Activated T-cell treated with anti-CD3 and anti-CD28 coated beads, Interleukin-2, amount 50 U/mL, for 24 hours (primary cell): Measurements from ENCODE around the gene ZNF486.
A peak's percentile ranks its signal among the peaks of the same experiment; 100 is the strongest.
"Not testable (repeated sequence)": the region's sequence is repeated elsewhere in the genome, so short reads cannot be mapped to it uniquely, and the experiment has no call there.

Source experiments
- DNase-seq: peaks from one replicate; pipeline ENCODE4 v3.0.0-alpha.2; 2020
- H3K27ac Mint-ChIP-seq: 2 replicates; pipeline ENCODE4 v1.8.0; 2020; ENCODE audit warnings: mild to moderate bottlenecking, mixed read lengths
- H3K27me3 Mint-ChIP-seq: 2 replicates; pipeline ENCODE4 v1.8.0; 2020; ENCODE audit warnings: mixed read lengths
- H3K36me3 Mint-ChIP-seq: 2 replicates; pipeline ENCODE4 v1.8.0; 2020; ENCODE audit warnings: low read depth, mixed read lengths
- H3K4me1 Mint-ChIP-seq: 2 replicates; pipeline ENCODE4 v1.8.0; 2020; ENCODE audit warnings: low read depth, mixed read lengths
- H3K4me3 Mint-ChIP-seq: 2 replicates; pipeline ENCODE4 v1.8.0; 2020; ENCODE audit warnings: mild to moderate bottlenecking, moderate library complexity, mixed read lengths
- H3K9me3 Mint-ChIP-seq: 2 replicates; pipeline ENCODE4 v1.8.0; 2020; ENCODE audit warnings: mixed read lengths

ZNF486 gene

DNA sequence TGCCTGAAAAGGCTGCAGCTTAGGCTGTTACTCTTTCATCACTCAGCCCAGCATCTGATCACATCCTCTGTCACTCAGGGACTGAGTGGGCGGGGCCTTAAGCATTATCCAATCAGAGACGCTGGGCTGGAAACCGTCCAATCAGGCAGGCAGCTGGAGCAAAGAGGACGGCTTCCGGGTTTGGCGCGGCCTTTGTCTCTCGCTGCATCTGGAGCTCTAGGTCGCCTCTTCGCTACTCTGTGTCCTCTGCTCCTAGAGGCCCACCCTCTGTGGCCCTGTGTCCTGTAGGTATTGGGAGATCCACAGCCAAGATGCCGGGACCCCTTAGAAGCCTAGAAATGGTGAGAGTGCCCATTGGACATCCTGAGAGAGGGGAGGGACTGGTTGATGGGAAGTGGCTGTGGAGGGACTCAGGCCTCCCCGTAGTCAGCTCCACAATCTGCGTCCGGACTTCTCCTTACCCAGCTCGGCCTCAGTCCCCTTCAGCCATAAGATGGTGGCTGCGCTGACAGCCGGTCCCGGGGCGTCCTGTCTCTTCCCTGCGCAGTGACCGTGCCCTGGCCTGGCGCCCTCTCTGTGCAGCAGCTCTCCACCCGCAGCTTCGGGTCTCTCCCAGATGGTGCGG is at the start of gene ZNF486:
ZNF486 (plus strand) TSS at position 195 of the 625 bp plus-strand sequence; CDS start at position 312, 117 bp downstream.
- Mint-ChIP-seq H3K27ac (peak within 1 kb of the TSS; percentile 93), H3K4me1 (peaks cover 44% of the 10 kb centered on the region), H3K27me3 (no peaks in the 10 kb centered on the region), H3K4me3 (peak within 1 kb of the TSS; percentile 98), H3K36me3 (peaks cover 49% of the 10 kb centered on the region), H3K9me3 (peaks cover 37% of the 10 kb centered on the region)
- peak; percentile 88 for DNase-seq

DNA sequence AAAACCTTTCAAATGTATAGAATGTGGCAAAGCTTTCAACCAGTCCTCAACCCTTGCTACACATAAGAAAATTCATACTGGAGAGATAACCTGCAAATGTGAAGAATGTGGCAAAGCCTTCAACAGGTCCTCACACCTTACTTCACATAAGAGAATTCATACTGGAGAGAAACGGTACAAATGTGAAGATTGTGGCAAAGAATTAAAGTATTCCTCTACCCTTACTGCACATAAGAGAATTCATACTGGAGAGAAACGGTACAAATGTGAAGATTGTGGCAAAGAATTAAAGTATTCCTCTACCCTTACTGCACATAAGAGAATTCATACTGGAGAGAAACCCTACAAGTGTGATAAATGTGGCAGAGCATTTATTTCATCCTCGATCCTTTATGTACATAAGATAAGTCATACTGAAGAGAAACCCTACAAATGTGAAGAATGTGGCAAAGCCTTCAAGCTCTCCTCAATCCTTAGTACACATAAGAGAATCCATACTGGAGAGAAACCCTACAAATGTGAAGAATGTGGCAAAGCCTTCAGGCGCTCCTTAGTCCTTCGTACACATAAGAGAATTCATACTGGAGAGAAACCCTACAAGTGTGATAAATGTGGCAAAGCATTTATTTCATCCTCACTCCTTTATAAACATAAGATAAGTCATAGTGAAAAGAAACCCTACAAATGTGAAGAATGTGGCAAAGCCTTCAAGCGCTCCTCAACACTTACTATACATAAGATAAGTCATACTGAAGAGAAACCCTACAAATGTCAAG is 48.8 kb upstream of the ZNF486 start:
- H3K4me1 Mint-ChIP-seq, H3K27me3 Mint-ChIP-seq, DNase-seq, H3K4me3 Mint-ChIP-seq, H3K27ac Mint-ChIP-seq: not testable (repeated sequence)
- Mint-ChIP-seq H3K9me3 (peaks cover 49% of the 10 kb centered on the region), H3K36me3 (peaks cover 89% of the 10 kb centered on the region)

DNA sequence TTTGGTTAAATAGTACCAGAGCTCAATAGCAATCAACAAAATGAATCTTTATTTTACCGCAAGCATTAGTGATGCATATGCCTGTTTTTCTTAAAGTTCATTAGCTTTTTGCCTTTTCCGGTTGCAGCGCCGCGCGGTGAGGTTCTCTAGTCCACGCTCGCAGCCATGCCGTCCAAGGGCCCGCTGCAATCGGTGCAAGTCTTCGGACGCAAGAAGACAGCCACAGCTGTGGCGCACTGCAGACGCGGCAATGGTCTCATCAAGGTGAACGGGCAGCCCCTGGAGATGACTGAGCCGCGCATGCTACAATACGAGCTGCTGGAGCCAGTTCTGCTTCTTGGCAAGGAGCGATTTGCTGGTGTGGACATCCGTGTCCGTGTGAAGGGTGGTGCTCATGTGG is 42.1 kb upstream of the ZNF486 start:
- no peaks in the 10 kb centered on the region for H3K4me1 Mint-ChIP-seq
- peaks cover 86% of the 10 kb centered on the region for H3K36me3 Mint-ChIP-seq
- no peak for DNase-seq
- no peaks in the 10 kb centered on the region for H3K27me3 Mint-ChIP-seq
- no peak overlapping the region for H3K27ac Mint-ChIP-seq
- no peak overlapping the region for H3K4me3 Mint-ChIP-seq
- H3K9me3 Mint-ChIP-seq: peaks cover 51% of the 10 kb centered on the region

DNA sequence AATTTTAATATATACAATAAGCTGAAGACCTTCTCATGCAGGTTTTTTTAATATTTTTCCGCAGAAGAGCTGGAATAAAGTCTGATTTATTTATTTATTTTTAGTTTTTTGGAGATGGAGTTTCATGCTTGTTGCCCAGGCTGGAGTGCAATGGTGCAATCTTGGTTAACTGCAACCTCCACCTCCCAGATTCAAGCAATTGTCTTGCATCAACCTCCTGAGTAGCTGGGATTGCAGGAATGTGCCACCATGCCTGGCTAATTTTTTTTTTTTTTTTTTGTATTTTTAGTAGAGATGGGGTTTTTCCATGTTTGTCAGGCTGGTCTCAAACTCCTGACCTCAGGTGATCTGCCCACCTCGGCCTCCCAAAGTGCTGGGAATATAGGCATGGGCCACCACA is 34.1 kb upstream of the ZNF486 start:
- H3K4me1 Mint-ChIP-seq, H3K27me3 Mint-ChIP-seq, H3K4me3 Mint-ChIP-seq, DNase-seq, H3K27ac Mint-ChIP-seq: not testable (repeated sequence)
- peaks cover 34% of the 10 kb centered on the region for H3K9me3 Mint-ChIP-seq
- H3K36me3 Mint-ChIP-seq: peaks cover 28% of the 10 kb centered on the region

DNA sequence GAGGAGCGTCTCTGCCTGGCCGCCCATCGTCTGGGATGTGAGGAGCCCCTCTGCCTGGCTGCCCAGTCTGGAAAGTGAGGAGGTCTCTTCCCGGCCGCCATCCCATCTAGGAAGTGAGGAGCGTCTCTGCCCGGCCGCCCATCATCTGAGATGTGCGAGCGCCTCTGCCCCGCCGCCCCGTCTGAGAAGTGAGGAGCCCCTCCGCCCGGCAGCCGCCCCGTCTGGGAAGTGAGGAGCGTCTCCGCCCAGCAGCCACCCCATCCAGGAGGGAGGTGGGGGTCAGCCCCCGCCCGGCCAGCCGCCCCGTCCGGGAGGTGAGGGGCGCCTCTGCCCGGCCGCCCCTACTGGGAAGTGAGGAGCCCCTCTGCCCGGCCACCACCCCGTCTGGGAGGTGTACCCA is 29.3 kb upstream of the ZNF486 start:
- not testable (repeated sequence) for H3K36me3 Mint-ChIP-seq, H3K4me1 Mint-ChIP-seq, H3K27me3 Mint-ChIP-seq, DNase-seq, H3K4me3 Mint-ChIP-seq, H3K27ac Mint-ChIP-seq
- H3K9me3 Mint-ChIP-seq: peaks cover 44% of the 10 kb centered on the region

DNA sequence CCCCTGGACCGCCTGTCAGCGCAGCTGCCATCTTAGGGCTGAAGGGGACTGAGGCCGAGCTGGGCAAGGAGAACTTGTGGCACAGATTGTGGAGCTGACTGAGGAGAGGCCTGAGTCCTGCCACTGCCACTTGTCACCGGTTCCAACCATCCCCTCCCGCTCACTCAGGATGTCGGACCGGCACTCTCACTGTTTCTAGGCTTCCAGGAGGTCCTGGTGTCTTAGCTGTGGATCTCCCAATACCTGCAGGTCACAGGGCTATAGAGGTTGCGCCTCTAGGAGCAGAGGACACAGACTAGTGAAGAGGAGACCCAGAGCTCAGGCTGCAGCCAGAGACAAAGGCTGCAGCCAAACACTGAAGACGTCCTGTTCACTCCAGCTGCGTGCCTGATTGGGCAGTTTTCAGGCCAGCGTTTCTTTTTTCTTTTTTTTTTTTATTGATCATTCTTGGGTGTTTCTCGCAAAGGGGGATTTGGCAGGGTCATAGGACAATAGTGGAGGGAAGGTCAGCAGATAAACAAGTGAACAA is 15.3 kb upstream of the ZNF486 start:
- Mint-ChIP-seq H3K4me3 (no peak overlapping the region), H3K27me3 (no peaks in the 10 kb centered on the region), H3K27ac (no peak overlapping the region), H3K4me1 (no peaks in the 10 kb centered on the region), H3K9me3 (no peaks in the 10 kb centered on the region), H3K36me3 (no peaks in the 10 kb centered on the region)
- DNase-seq: no peak

DNA sequence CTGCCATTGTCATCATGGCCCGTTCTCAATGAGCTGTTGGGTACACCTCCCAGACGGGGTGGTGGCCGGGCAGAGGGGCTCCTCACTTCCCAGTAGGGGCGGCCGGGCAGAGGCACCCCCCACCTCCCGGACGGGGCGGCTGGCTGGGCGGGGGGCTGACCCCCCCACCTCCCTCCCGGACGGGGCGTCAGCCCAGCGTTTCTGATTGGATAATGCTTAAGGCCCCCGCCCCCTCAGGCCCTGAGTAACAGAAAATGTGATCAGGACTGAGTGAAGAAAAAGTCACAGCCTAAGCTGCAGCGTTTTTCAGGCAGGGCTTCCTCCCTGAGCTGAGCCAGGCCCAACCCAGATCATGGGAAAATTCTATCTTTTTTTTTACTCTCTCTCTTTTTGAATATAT is 14.5 kb upstream of the ZNF486 start:
- H3K4me1 Mint-ChIP-seq, H3K27me3 Mint-ChIP-seq, H3K36me3 Mint-ChIP-seq, H3K9me3 Mint-ChIP-seq, H3K4me3 Mint-ChIP-seq, H3K27ac Mint-ChIP-seq, DNase-seq: not testable (repeated sequence)

DNA sequence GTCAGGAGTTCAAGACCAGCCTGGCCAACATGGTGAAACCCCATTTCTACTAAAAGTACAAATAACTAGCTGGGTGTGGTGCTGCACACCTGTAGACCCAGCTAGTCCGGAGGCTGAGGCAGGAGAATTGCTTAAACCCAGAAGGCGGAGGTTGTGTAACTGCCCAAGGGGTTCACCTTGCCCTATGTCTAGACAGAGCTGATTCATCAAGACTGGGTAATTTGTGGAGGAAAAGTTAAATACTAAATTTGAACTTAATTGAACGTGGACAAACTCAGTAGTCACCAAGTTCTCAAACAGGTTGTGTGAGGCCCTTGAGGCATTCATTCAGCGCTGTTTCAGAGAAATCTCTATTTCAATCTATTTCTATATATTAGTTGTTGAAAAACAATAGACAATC is 13.7 kb upstream of the ZNF486 start:
- Mint-ChIP-seq H3K4me3 (no peak overlapping the region), H3K4me1 (no peaks in the 10 kb centered on the region), H3K9me3 (peaks cover 2% of the 10 kb centered on the region), H3K27me3 (no peaks in the 10 kb centered on the region), H3K36me3 (no peaks in the 10 kb centered on the region), H3K27ac (no peak overlapping the region)
- DNase-seq: no peak

DNA sequence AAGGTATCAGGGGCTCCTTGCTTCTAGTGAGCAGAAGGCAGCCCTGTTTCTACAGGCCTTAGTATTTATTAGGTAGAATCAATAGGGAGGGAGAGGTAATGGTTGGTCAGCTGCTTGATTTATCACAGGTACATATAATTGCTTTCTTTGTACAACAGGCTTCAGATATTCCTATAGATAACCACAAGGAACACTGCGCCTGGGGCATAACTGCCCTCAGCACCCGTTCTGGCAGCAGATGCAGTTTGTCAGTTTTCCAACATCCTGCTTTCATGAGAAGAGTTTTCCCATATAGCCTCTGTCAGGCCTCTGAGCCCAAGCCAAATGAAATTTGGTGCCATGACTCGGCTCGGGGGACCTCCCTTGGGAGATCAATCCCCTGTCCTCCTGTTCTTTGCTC is 12.4 kb upstream of the ZNF486 start:
- H3K4me3 Mint-ChIP-seq: no peak overlapping the region
- peaks cover 10% of the 10 kb centered on the region for H3K9me3 Mint-ChIP-seq
- no peaks in the 10 kb centered on the region for H3K36me3 Mint-ChIP-seq
- no peak for DNase-seq
- H3K27ac Mint-ChIP-seq: no peak overlapping the region
- no peaks in the 10 kb centered on the region for H3K27me3 Mint-ChIP-seq
- H3K4me1 Mint-ChIP-seq: no peaks in the 10 kb centered on the region

DNA sequence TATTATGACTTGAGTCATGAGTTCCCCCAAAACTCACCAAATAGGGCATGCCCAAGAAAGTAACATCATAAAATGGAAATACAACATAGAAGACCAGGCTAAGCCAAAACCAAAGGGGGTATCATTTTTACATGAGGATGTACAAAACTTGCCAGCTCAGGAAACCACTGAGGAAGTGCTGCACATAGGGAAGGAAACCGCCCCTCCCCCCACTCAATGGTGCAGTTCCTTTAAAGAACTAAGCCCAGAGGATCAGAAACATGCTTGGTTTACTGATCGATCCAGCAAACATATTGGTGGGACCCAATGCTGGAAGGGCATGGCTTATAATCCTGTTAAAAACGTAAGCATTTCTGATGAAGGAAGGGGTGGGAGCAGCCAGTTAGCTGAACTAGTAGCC is 4.2 kb upstream of the ZNF486 start:
- Mint-ChIP-seq H3K27ac (no peak overlapping the region), H3K9me3 (peaks cover 34% of the 10 kb centered on the region), H3K4me1 (peaks cover 27% of the 10 kb centered on the region), H3K36me3 (peaks cover 10% of the 10 kb centered on the region), H3K27me3 (no peaks in the 10 kb centered on the region), H3K4me3 (no peak overlapping the region)
- no peak for DNase-seq

DNA sequence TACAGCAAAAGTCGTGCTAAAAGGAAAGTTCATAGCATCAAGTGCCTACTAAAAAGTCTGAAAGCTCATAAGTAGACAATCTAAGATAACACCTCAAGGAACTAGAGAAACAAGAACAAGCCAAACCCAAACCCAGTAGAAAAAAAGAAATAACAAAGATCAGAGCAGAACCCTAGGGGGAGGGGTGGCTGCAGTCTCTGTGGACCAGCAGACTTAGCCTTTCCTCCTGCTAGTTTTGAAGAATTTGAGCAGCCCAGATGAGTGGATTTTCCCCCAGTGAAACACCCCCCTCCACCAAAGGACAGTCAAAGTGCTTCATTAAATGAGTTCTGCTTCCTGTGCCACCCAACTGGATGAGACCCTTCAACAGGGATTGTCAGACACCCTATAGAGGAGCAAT is 2.6 kb upstream of the ZNF486 start:
- H3K27ac Mint-ChIP-seq: no peak overlapping the region
- no peaks in the 10 kb centered on the region for H3K27me3 Mint-ChIP-seq
- peaks cover 24% of the 10 kb centered on the region for H3K36me3 Mint-ChIP-seq
- H3K4me3 Mint-ChIP-seq: no peak overlapping the region
- peaks cover 30% of the 10 kb centered on the region for H3K4me1 Mint-ChIP-seq
- H3K9me3 Mint-ChIP-seq: peaks cover 29% of the 10 kb centered on the region
- no peak for DNase-seq

DNA sequence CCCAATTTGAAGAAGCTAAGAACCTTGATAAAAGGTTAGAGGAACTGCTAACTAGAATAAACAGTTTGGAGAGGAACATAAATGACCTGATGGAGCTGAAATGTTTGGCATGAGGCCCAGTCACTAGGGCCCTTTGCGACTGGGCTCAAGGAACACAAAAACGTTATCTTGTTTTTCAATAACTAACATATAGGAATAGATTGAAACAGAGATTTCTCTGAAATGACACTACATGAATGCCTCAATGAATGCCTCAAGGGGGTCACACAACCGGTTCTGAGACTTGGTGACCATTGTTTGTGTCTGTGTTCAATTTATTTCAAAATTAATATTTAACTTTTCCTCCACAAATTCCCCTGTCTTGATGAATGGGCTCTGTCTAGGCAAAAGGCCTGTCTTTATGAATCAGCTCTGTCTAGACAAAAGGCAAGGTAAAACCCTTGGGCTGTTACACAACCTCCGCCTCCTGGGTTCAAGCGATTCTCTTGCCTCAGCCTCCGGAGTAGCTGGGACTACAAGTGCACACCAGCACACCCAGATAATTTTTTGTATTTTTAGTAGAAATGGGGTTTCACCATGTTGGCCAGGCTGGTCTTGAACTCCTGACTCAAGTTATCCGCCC is 932 bp upstream of the ZNF486 start:
- DNase-seq: no peak
- Mint-ChIP-seq H3K27me3 (no peaks in the 10 kb centered on the region), H3K4me3 (no peak overlapping the region), H3K36me3 (peaks cover 39% of the 10 kb centered on the region), H3K9me3 (peaks cover 34% of the 10 kb centered on the region), H3K27ac (no peak overlapping the region), H3K4me1 (peaks cover 38% of the 10 kb centered on the region)

DNA sequence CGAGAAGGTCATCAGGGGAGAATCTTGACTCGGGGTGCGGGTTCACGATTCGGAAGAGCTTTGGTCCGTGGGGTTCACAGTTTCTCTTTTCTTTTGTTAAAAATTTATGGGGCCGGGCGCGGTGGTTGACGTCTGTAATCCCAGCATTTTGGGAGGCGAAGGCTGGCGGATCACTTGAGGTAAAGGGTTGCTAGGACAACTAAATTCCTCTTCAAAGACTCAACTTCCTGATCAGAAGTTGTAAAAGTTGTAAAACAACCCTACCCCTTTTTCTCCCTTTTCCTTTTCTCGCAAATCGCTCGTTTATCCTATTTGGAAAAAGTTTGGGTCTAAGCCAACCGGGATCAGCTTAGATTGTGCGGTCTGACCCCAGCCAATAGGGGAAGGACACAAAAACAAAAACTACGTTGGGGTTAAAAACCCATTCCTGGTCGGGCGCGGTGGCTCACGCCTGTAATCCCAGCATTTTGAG is 673 bp downstream of the ZNF486 start:
- peaks cover 33% of the 10 kb centered on the region for H3K9me3 Mint-ChIP-seq
- H3K36me3 Mint-ChIP-seq: peaks cover 55% of the 10 kb centered on the region
- DNase-seq: no peak

DNA sequence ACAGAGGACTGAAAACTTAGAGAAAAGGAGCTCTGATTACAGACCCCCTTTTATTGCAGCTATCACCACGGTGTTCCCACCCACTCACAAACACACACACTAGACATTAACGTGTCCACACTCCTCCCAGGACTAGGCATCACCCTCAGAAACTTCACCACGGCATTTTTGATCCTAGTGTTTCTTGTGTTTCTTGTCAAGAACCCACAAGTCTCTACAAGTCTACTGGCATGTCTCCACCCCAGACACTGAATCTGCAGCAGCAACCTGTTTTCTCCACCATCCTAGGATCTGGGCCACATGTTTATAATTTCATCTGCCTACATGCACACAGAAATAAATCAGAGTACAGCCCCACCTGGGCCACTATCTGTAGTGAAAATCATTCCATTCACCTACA is 4.3 kb downstream of the ZNF486 start:
- peaks cover 28% of the 10 kb centered on the region for H3K4me1 Mint-ChIP-seq
- peaks cover 82% of the 10 kb centered on the region for H3K36me3 Mint-ChIP-seq
- H3K27ac Mint-ChIP-seq: no peak overlapping the region
- H3K9me3 Mint-ChIP-seq: peaks cover 15% of the 10 kb centered on the region
- DNase-seq: no peak
- no peak overlapping the region for H3K4me3 Mint-ChIP-seq
- H3K27me3 Mint-ChIP-seq: no peaks in the 10 kb centered on the region

More for the DNA sequence above, 673 bp downstream of the ZNF486 start:
- H3K27ac Mint-ChIP-seq: peak overlapping the region; percentile 93
- H3K27me3 Mint-ChIP-seq: no peaks in the 10 kb centered on the region
- peaks cover 38% of the 10 kb centered on the region for H3K4me1 Mint-ChIP-seq
- peak overlapping the region; percentile 98 for H3K4me3 Mint-ChIP-seq

DNA sequence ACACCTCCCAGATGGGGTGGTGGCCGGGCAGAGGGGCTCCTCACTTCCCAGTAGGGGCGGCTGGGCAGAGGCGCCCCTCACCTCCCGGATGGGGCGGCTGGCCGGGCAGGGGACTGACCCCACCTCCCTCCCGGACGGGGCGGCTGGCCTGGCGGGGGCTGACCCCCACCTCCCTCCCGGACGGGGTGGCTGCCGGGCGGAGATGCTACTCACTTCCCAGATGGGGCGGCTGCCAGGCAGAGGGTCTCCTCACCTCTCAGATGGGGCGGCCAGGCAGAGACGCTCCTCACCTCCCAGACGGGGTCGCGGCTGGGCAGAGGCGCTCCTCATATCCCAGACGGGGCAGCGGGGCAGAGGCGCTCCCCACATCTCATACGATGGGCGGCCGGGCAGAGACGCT is 8.8 kb downstream of the ZNF486 start:
- H3K4me3 Mint-ChIP-seq, DNase-seq, H3K27ac Mint-ChIP-seq, H3K27me3 Mint-ChIP-seq: not testable (repeated sequence)
- peaks cover 12% of the 10 kb centered on the region for H3K4me1 Mint-ChIP-seq
- peaks cover 21% of the 10 kb centered on the region for H3K9me3 Mint-ChIP-seq
- H3K36me3 Mint-ChIP-seq: peaks cover 87% of the 10 kb centered on the region
